ENCODE data around the gene MUC22. TPM values are rescaled to one million over a fixed set of nuclear protein-coding genes. Genes with fewer than 3 reads are reported as not detected.
"Not testable (repeated sequence)": the region's sequence is repeated elsewhere in the genome, so short reads cannot be mapped to it uniquely, and the experiment has no call there.

Gene MUC22
- total RNA-seq, 2 experiments from 2014 or later: not detected

- not testable (repeated sequence) for H3K4me3 Mint-ChIP-seq
- CTCF ChIA-PET: interaction anchor here (0.7 kb wide), 1 partner anchor 1033 kb away, joined by 3 read pairs; no protein-coding TSS in a partner anchor
Measured at GRCh38 chr6:31021705-31022531, 11.6 kb downstream of the MUC22 start.

DNA sequence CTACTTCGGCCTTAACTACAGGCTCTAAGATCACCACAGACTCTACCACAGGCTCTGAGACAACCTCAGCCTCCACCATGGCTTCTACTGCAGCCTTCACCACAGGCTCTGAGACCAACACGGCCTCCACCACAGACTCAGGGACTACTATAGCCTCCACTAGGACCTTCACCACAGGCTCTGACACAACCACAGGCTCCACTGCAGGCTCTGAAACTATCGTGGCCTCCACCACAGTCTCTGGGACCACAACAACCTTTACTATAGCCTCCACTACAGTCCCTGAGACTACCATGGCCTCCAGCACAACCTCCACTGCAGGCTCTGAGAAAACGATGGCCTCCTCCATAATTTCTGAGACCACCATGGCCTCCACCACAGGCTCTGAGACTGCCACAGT, 15.3 kb downstream of the MUC22 start:
- Mint-ChIP-seq H3K36me3 (ENCODE audit: low read depth) (no peaks in the 10 kb centered on the region), H3K9me3 (no peaks in the 10 kb centered on the region), H3K27ac (no peak overlapping the region), H3K27me3 (peaks cover 13% of the 10 kb centered on the region), H3K4me3 (no peak overlapping the region), H3K4me1 (ENCODE audit: low read depth) (no peaks in the 10 kb centered on the region)
- Histone ChIP-seq H3K36me3 (ENCODE audit: insufficient read depth, low read length) (no peaks in the 10 kb centered on the region), H3K4me1 (ENCODE audit: insufficient read depth, low read length) (no peaks in the 10 kb centered on the region), H3K9me3 (ENCODE audit: control insufficient read depth in 1 of 2, insufficient read depth in 1 of 2, low read length in 2 of 2) (no peaks in the 10 kb centered on the region), H3K27me3 (ENCODE audit: control insufficient read depth in 1 of 2, insufficient read depth in 2 of 2, low read length in 2 of 2) (no peaks in the 10 kb centered on the region), H3K27ac (ENCODE audit: low read depth in 1 of 2, low read length in 2 of 2) (no peak overlapping the region), H3K4me3 (ENCODE audit: low read length) (no peak overlapping the region)
- DNase-seq (no peak), ATAC-seq (ENCODE audit: poor library complexity) (no peak)
- intact Hi-C loops (cut with DNase I, micrococcal nuclease): no loop called here
- ChIA-PET POLR2A (no interaction called here), CTCF (no interaction called here)
- TF ChIP-seq CTCF (IDR thresholded peaks at IDR 0.05): no peak

More at GRCh38 chr6:31021705-31022531, 11.6 kb downstream of the MUC22 start:
- H3K9me3 Mint-ChIP-seq; H3K36me3 ChIP-seq (ENCODE audit: insufficient read depth, low read length); H3K27me3 Mint-ChIP-seq; POLR2A ChIA-PET; H3K36me3 Mint-ChIP-seq (ENCODE audit: low read depth); H3K4me3 ChIP-seq (ENCODE audit: low read length); H3K4me1 Mint-ChIP-seq (ENCODE audit: low read depth); H3K27ac ChIP-seq (ENCODE audit: low read depth in 1 of 2, low read length in 2 of 2); ATAC-seq (ENCODE audit: poor library complexity); H3K27me3 ChIP-seq (ENCODE audit: control insufficient read depth in 1 of 2, insufficient read depth in 2 of 2, low read length in 2 of 2); H3K9me3 ChIP-seq (ENCODE audit: control insufficient read depth in 1 of 2, insufficient read depth in 1 of 2, low read length in 2 of 2); H3K27ac Mint-ChIP-seq; DNase-seq; H3K4me1 ChIP-seq (ENCODE audit: insufficient read depth, low read length); intact Hi-C loops (cut with DNase I, micrococcal nuclease): not testable (repeated sequence)

GRCh38 chr6:31031095-31031494, 20.8 kb downstream of the MUC22 start:
- Histone ChIP-seq H3K27ac (ENCODE audit: low read depth in 1 of 2, low read length in 2 of 2) (no peak overlapping the region), H3K36me3 (ENCODE audit: insufficient read depth, low read length) (no peaks in the 10 kb centered on the region), H3K9me3 (ENCODE audit: control insufficient read depth in 1 of 2, insufficient read depth in 1 of 2, low read length in 2 of 2) (no peaks in the 10 kb centered on the region), H3K4me3 (ENCODE audit: low read length) (no peak overlapping the region), H3K27me3 (ENCODE audit: control insufficient read depth in 1 of 2, insufficient read depth in 2 of 2, low read length in 2 of 2) (no peaks in the 10 kb centered on the region), H3K4me1 (ENCODE audit: insufficient read depth, low read length) (no peaks in the 10 kb centered on the region)
- peaks cover 11% of the 10 kb centered on the region for H3K27me3 Mint-ChIP-seq
- CTCF ChIA-PET: no interaction called here
- H3K9me3 Mint-ChIP-seq: no peaks in the 10 kb centered on the region
- no peak overlapping the region for H3K4me3 Mint-ChIP-seq
- POLR2A ChIA-PET: no interaction called here
- no peaks in the 10 kb centered on the region for H3K36me3 Mint-ChIP-seq (ENCODE audit: low read depth)
- no peak overlapping the region for H3K27ac Mint-ChIP-seq
- H3K4me1 Mint-ChIP-seq (ENCODE audit: low read depth): no peaks in the 10 kb centered on the region
- no peak for TF ChIP-seq CTCF (IDR thresholded peaks at IDR 0.05)
- intact Hi-C loops (cut with DNase I, micrococcal nuclease): no loop called here
- DNase-seq (no peak), ATAC-seq (ENCODE audit: poor library complexity) (no peak)

DNA sequence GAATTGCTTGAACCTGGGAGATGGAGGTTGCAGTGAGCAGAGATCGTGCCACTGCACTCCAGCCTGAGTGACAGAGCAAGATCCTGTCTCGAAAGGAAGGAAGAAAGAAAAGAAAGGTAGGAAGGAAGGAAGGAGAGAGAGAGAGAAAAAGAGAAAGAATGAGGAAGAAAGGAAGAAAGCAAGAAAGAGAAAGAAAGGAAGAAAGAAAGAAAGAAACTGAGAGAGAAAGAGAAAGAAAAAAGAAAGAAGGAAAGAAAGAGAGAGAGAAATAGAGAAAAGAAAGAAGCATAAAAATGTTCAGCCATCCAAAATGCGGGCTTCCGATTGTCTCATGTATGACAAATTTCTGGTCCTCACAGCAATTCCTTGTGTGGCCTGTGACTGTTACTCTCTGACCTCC, 22.8 kb downstream of the MUC22 start:
- POLR2A ChIA-PET: no interaction called here
- no peak for ATAC-seq (ENCODE audit: poor library complexity)

More for the DNA sequence above, 22.8 kb downstream of the MUC22 start:
- H3K9me3 ChIP-seq (ENCODE audit: control insufficient read depth in 1 of 2, insufficient read depth in 1 of 2, low read length in 2 of 2): no peaks in the 10 kb centered on the region
- Mint-ChIP-seq H3K4me3 (no peak overlapping the region), H3K27me3 (peaks cover 11% of the 10 kb centered on the region), H3K4me1 (ENCODE audit: low read depth) (no peaks in the 10 kb centered on the region), H3K36me3 (ENCODE audit: low read depth) (no peaks in the 10 kb centered on the region), H3K9me3 (no peaks in the 10 kb centered on the region), H3K27ac (no peak overlapping the region)
- no peaks in the 10 kb centered on the region for H3K27me3 ChIP-seq (ENCODE audit: control insufficient read depth in 1 of 2, insufficient read depth in 2 of 2, low read length in 2 of 2)
- CTCF ChIA-PET: no interaction called here
- no peak for TF ChIP-seq CTCF (IDR thresholded peaks at IDR 0.05)
- no peaks in the 10 kb centered on the region for H3K36me3 ChIP-seq (ENCODE audit: insufficient read depth, low read length)
- no peak overlapping the region for H3K27ac ChIP-seq (ENCODE audit: low read depth in 1 of 2, low read length in 2 of 2)
- DNase-seq: no peak
- H3K4me1 ChIP-seq (ENCODE audit: insufficient read depth, low read length): no peaks in the 10 kb centered on the region
- no peak overlapping the region for H3K4me3 ChIP-seq (ENCODE audit: low read length)
- intact Hi-C loops (cut with DNase I, micrococcal nuclease): no loop called here
